ENCODE measurements around the gene HES5. TPM values are rescaled to one million over a fixed set of nuclear protein-coding genes. Genes with fewer than 3 reads are reported as not detected.

The HES5 gene
- total and polyA plus RNA-seq, 2 experiments from 2014 or later, result 0.16 to 0.21 TPM

- Histone ChIP-seq H2AFZ (no peak overlapping the region), H3K36me3 (ENCODE audit: insufficient read depth) (no peaks in the 10 kb centered on the region), H3K27me3 (ENCODE audit: insufficient read depth) (no peaks in the 10 kb centered on the region), H4K20me1 (replicated peaks; ENCODE audit: insufficient read depth) (no peaks in the 10 kb centered on the region), H3K79me2 (replicated peaks; ENCODE audit: insufficient read depth) (no peaks in the 10 kb centered on the region), H3K4me3 (no peak overlapping the region), H3K27ac (ENCODE audit: low read depth) (no peak overlapping the region), H3K9me2 (ENCODE audit: insufficient read depth) (no peaks in the 10 kb centered on the region), H3K4me1 (ENCODE audit: insufficient read depth) (no peaks in the 10 kb centered on the region), H3K4me2 (no peak overlapping the region), H3F3A (replicated peaks; ENCODE audit: low read depth) (no peaks in the 10 kb centered on the region)
- TF ChIP-seq ETS1 (IDR thresholded peaks at IDR 0.05) (no peak), CTCF (conservative IDR thresholded peaks at IDR 0.05; ENCODE audit: low read depth in 2 of 2) (no peak), JUNB (IDR thresholded peaks at IDR 0.05; ENCODE audit: unreplicated experiment) (no peak), ZNF331 (CRISPR knock-in tag; IDR thresholded peaks at IDR 0.05; ENCODE audit: low read depth) (no peak), EZH2phosphoT487 (IDR thresholded peaks at IDR 0.05; ENCODE audit: unreplicated experiment) (no peak), CREB1 (CRISPR knock-in tag; IDR thresholded peaks at IDR 0.05; ENCODE audit: low read depth) (no peak), ZNF462 (CRISPR knock-in tag; IDR thresholded peaks at IDR 0.05) (no peak), EZH2 (IDR thresholded peaks at IDR 0.05; ENCODE audit: low read depth, unreplicated experiment) (no peak), NANOG (IDR thresholded peaks at IDR 0.05; ENCODE audit: borderline replicate concordance) (no peak), STAT1 (IDR thresholded peaks at IDR 0.05; ENCODE audit: unreplicated experiment) (no peak), POLR2AphosphoS5 (IDR thresholded peaks at IDR 0.05; ENCODE audit: low read depth) (no peak), REST (IDR thresholded peaks at IDR 0.05; ENCODE audit: unreplicated experiment) (no peak), ZNF114 (CRISPR knock-in tag; IDR thresholded peaks at IDR 0.05) (no peak)
- DNase-seq (ENCODE audit: low spot score) (no peak), ATAC-seq (no peak)
- H3K27me3 Mint-ChIP-seq (ENCODE audit: insufficient read depth, low read depth, poor library complexity), result peaks cover 5% of the 10 kb centered on the region
- H3K4me3 Mint-ChIP-seq, result no peak overlapping the region
- no peak overlapping the region for H3K27ac Mint-ChIP-seq
- peaks cover 7% of the 10 kb centered on the region; the same call in 2 of the 3 replicates for H3K4me1 Mint-ChIP-seq
- H3K36me3 Mint-ChIP-seq (ENCODE audit: low read depth), result no peaks in the 10 kb centered on the region; the same call in 2 of the 3 replicates
- no peaks in the 10 kb centered on the region for H3K9me3 Mint-ChIP-seq
These were observed 28.8 kb upstream of the HES5 start for GRCh38 chr1:2558861-2559260.
